Panc1 (cell line): ENCODE results near the gene SLC9A9. TPM values are rescaled to one million over a fixed set of nuclear protein-coding genes. Genes with fewer than 3 reads are reported as not detected.

Source experiments
- ATAC-seq: fragments of 200-7000 bp; cut with Tn5 transposase; 2 replicates; pipeline ENCODE4 v1.9.1; 2020; ENCODE audit warnings: mild to moderate bottlenecking, moderate library complexity
- BruUV-seq: library from RNA; stranded (reverse); fragments of 400-500 nt; replicated peaks from 2 replicates; lab custom pipeline; 2021; lab: Mats Ljungman, UMichigan
- CTCF ChIA-PET: fragments of 300-600 bp; sonication (Branson Sonifier 250); formaldehyde crosslinking; loops from one replicate; lab custom pipeline; 2022; ENCODE audit warnings: antibody characterized with exemption; lab: Charles Lee
- POLR2A ChIA-PET: fragments of 300-600 bp; sonication (Branson Sonifier 250); formaldehyde crosslinking; loops from one replicate; lab custom pipeline; 2022; ENCODE audit warnings: antibody characterized with exemption; lab: Charles Lee
- DNase-seq: peaks from one replicate; pipeline ENCODE4 v3.0.0-alpha.2; 2010; ENCODE audit warnings: low read depth, low spot score
- H3K27ac ChIP-seq: 2 replicates; pipeline ENCODE4 v1.5.1; 2011; ENCODE audit warnings: mild to moderate bottlenecking, low read length, inconsistent platforms
- H3K27me3 ChIP-seq: fragments of 200-500 bp; sonication (Bioruptor generic); 2 replicates; pipeline ENCODE4 v1.6.0; 2014; ENCODE audit warnings: low read length, inconsistent platforms; ENCODE audit not compliant: control insufficient read depth, insufficient read depth
- H3K36me3 ChIP-seq: fragments of 200-500 bp; sonication (Bioruptor generic); 2 replicates; pipeline ENCODE4 v1.5.1; 2014; ENCODE audit warnings: inconsistent platforms, mild to moderate bottlenecking, low read length, moderate library complexity; ENCODE audit not compliant: control insufficient read depth, insufficient read depth
- H3K4me1 ChIP-seq: 2 replicates; pipeline ENCODE4 v1.5.1; 2011; ENCODE audit warnings: inconsistent platforms, mild to moderate bottlenecking, low read length, moderate library complexity; ENCODE audit not compliant: control insufficient read depth, insufficient read depth
- H3K4me3 ChIP-seq, 2 experiments: 2 replicates each; pipeline ENCODE4 v1.5.1; 2011 to 2012; ENCODE audit warnings: low read depth in 2 of 2, low read length in 2 of 2, mild to moderate bottlenecking in 2 of 2, inconsistent platforms in 1 of 2, moderate library complexity in 1 of 2
- H3K9me3 ChIP-seq: fragments of 200-500 bp; sonication (Bioruptor generic); 2 replicates; pipeline ENCODE4 v1.5.1; 2014; ENCODE audit warnings: low read depth, mild to moderate bottlenecking, inconsistent platforms, low read length, moderate library complexity; ENCODE audit not compliant: control insufficient read depth, insufficient read depth
- CTCF ChIP-seq: fragments of 450-650 bp; IDR thresholded peaks from 2 replicates; pipeline ENCODE4 v1.5.1; 2017; ENCODE audit warnings: mild to moderate bottlenecking
- POLR2AphosphoS5 ChIP-seq: IDR thresholded peaks from 2 replicates; pipeline ENCODE4 v1.6.1; 2012; ENCODE audit warnings: mild to moderate bottlenecking, low read depth, low read length, moderate library complexity
- REST ChIP-seq, 2 experiments: IDR thresholded peaks; 2 replicates each; pipeline ENCODE4 v1.6.1; 2011 to 2012; ENCODE audit warnings: low read depth in 2 of 2, control low read depth in 1 of 2, low read length in 1 of 2, mild to moderate bottlenecking in 1 of 2, moderate library complexity in 1 of 2; ENCODE audit not compliant: insufficient read depth in 1 of 2
- SIN3A ChIP-seq: IDR thresholded peaks from 2 replicates; pipeline ENCODE4 v1.6.1; 2012; ENCODE audit warnings: low read depth, mild to moderate bottlenecking, low read length, moderate library complexity, borderline replicate concordance; ENCODE audit not compliant: insufficient read depth
- TCF7L2 ChIP-seq: IDR thresholded peaks from 2 replicates; pipeline ENCODE4 v1.6.1; 2011; ENCODE audit warnings: mild to moderate bottlenecking, low read depth, low read length, inconsistent platforms
- in situ Hi-C: cut with HindIII; loops from 2 replicates; pipeline ENCODE4 v1.10.0; 2016; ENCODE audit warnings: low sequenced_read_pairs, low pct_unique_long_range_greater_than_20kb
- intact Hi-C: fragments of 100-400 bp; cut with micrococcal nuclease; formaldehyde crosslinking; loops from one replicate; pipeline ENCODE4 v1.10.0; 2022; ENCODE audit not compliant: unreplicated experiment
- total RNA-seq: library from RNA; stranded (reverse); gene quantifications from one replicate; pipeline ENCODE4 v1.2.1, GENCODE V29; 2021; ENCODE audit not compliant: unreplicated experiment

The SLC9A9 gene
- total RNA-seq, 1 experiment from 2014 or later, result not detected

GRCh38 chr3:143361589-143361988 lies 486.7 kb downstream of the SLC9A9 start:
- CTCF ChIA-PET, result no interaction called here
- intact Hi-C loops, result no loop called here

GRCh38 chr3:143360244-143360643 lies 488.0 kb downstream of the SLC9A9 start:
- CTCF ChIA-PET, result no interaction called here
- intact Hi-C loops, result no loop called here
- DNase-seq, result no peak

More at GRCh38 chr3:143361589-143361988, 486.7 kb downstream of the SLC9A9 start:
- POLR2A ChIA-PET, result no interaction called here
- no peaks in the 10 kb centered on the region for H3K27me3 ChIP-seq
- DNase-seq (no peak), ATAC-seq (no peak)
- no TSS peak for BruUV-seq
- in situ Hi-C loops, result no loop called here
- H3K9me3 ChIP-seq, result no peaks in the 10 kb centered on the region
- no peak overlapping the region for H3K4me3 ChIP-seq
- no peaks in the 10 kb centered on the region for H3K4me1 ChIP-seq
- H3K36me3 ChIP-seq, result no peaks in the 10 kb centered on the region
- TF ChIP-seq SIN3A (no peak), TCF7L2 (no peak), POLR2AphosphoS5 (no peak), CTCF (no peak), REST (IDR thresholded peaks at IDR 0.05; ENCODE audit: insufficient read depth in 1 of 2, low read depth in 2 of 2, low read length in 1 of 2) (no peak)
- no peak overlapping the region for H3K27ac ChIP-seq

More at GRCh38 chr3:143360244-143360643, 488.0 kb downstream of the SLC9A9 start:
- no peak for TF ChIP-seq SIN3A
- no peak for TF ChIP-seq POLR2AphosphoS5
- no peak for TF ChIP-seq REST (IDR thresholded peaks at IDR 0.05; ENCODE audit: insufficient read depth in 1 of 2, low read depth in 2 of 2, low read length in 1 of 2)
- no peak for TF ChIP-seq CTCF
- no peak for TF ChIP-seq TCF7L2
- BruUV-seq, result no TSS peak
- no peak overlapping the region for H3K27ac ChIP-seq
- H3K4me3 ChIP-seq, result no peak overlapping the region
- no peak for ATAC-seq
- H3K36me3 ChIP-seq, result no peaks in the 10 kb centered on the region
- no peaks in the 10 kb centered on the region for H3K9me3 ChIP-seq
- H3K27me3 ChIP-seq, result 0 out of 2 replicates have a peak, but pooled peaks cover 2% of the 10 kb centered on the region
- in situ Hi-C loops, result no loop called here
- H3K4me1 ChIP-seq, result no peaks in the 10 kb centered on the region
- POLR2A ChIA-PET, result no interaction called here
